Endometrium (tissue), 2 donors: ENCODE results near the gene SIGLEC1.

ENCODE experiments used
- FAIRE-seq: peaks from 2 replicates; lab custom pipeline; 2012; peaks lifted over from hg19 to GRCh38; lab: Jason Lieb, UNC
- donor health status: control.
- donor health status: control.

The SIGLEC1 gene

DNA sequence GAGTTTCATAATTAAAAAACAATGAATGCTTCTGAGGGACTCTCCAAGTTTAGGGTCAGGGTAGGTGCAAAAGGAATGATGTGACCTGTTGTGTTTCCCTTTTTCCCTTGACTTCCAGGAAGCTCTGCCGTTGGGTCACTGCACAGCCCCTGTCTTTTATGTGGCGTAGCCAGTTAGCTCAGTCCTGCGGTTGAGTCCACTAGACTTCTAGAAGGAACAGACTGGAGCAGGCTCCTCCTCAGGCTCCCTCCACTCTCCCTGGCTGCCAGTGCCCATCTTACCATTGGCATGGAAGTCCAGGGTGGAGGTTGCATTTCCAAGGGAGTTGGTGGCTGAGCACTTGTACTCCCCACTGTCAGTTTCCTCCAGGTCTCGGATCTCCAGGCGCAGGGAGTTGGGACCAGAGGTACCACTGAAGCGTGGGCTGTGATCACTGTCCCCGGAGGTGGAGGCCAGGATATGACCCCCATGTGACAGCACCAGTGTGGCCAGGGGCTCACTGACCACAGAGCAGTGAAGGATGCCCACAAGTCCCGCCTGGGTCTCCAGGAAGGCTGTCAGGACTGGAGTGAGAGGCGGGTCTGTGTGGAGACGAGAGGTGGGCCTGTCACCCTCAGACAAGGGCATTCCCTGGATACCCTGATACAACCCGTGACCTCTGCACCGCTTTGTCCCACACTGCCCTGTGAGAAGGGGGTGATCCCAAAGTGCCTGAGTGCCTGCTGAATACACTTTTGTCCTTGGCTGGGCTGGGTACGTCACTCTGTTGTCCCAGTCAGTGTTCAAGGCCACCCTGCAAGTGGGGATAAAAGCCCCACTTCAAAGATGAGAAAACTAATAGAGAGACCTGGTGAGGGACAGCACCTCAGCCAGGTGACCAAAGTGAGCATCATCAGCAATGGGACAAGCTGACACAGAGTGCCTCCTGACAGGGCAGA, 11.1 kb downstream of the SIGLEC1 start:
- no peak for FAIRE-seq

- FAIRE-seq, result no peak
Measured at GRCh38 chr20:3699037-3699436, 13.4 kb downstream of the SIGLEC1 start.

- no peak for FAIRE-seq
Measured at GRCh38 chr20:3698591-3699001, 13.8 kb downstream of the SIGLEC1 start.

DNA sequence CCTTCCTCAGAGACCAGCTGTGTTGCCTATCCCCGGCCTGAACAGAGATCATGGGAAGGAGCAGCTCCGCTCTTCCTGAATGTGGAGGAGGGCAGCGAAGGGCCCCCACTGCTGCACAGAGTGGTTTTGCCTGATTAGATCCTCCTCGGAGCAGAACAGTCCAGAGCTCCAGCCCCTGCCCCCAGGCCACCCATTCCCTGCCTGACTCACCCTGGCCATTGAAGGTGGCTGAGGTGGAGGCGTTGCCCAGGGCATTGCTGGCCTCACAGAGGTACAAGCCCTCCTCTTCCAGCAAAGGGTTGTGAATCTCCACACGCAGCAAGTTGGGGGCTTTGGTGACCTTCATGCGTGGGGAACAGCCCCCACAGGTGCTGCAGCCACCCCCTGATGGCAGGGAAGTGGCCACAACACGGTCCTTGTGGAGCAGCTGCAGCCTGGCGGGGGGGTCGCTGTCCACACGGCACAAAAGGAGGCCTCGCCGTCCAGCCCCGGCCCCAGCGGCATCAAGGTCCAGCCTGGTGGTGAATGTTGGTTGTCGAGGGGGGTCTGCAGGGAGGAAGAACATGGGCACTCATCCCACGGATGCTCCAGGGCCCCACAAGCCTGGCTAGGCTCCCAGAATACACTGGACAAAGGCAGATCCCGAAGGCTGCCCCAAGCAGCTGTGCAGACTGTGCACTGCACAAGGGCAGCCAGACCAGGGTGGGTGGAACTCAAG, 14.7 kb downstream of the SIGLEC1 start:
- FAIRE-seq, result no peak

GRCh38 chr20:3696745-3697587, 15.4 kb downstream of the SIGLEC1 start:
- no peak for FAIRE-seq

- FAIRE-seq, result no peak
Measured at GRCh38 chr20:3696200-3696599, 16.2 kb downstream of the SIGLEC1 start.

GRCh38 chr20:3694864-3695263, 17.5 kb downstream of the SIGLEC1 start:
- no peak for FAIRE-seq

- FAIRE-seq, result no peak
Measured at GRCh38 chr20:3693376-3693775, 19.0 kb downstream of the SIGLEC1 start.

GRCh38 chr20:3692706-3693294, 19.6 kb downstream of the SIGLEC1 start:
- no peak for FAIRE-seq

DNA sequence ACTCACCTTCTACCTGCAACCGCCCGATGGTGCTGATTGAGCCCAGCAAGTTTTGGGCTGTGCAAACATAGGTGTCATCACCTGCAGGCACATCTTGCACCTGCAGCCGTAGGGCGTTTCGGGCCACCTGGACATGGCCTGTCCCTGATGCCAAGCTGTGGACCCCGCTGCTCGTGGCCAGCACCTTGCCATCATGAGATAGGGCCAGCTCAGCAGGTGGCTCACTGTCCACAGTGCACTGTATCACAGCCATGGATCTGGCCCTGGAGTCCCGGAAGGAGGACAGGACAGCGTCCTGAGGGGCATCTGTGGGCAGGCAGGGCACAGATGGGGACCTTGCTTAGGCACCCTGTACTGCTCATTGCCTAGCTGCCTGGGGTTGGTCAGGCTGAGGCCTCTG, 20.5 kb downstream of the SIGLEC1 start:
- FAIRE-seq, result no peak

- no peak for FAIRE-seq
Measured at GRCh38 chr20:3691306-3691705, 21.1 kb downstream of the SIGLEC1 start.

DNA sequence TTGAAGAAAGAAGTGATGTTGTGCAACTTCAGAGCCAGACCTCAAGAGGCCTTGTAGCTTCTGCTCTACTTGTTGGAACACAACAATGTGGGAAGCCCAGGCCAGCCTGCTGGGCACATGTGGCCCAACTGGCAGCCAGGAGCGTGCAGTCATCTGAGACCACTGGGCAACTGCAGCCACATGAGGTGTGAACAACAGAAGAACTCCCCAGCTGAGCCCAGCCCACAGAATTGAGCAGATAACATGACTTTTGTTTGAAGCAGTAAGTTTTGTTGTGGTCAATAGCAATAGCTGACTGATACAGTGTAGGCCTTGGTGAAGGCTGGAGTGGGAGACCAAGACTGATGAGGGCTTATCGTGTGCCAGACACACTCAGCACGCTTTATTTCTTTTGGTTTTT, 22.0 kb downstream of the SIGLEC1 start:
- FAIRE-seq, result no peak

- FAIRE-seq, result no peak
Measured at GRCh38 chr20:3689978-3690377, 22.4 kb downstream of the SIGLEC1 start.

GRCh38 chr20:3687655-3688054, 24.7 kb downstream of the SIGLEC1 start:
- peak; percentile 29 for FAIRE-seq

DNA sequence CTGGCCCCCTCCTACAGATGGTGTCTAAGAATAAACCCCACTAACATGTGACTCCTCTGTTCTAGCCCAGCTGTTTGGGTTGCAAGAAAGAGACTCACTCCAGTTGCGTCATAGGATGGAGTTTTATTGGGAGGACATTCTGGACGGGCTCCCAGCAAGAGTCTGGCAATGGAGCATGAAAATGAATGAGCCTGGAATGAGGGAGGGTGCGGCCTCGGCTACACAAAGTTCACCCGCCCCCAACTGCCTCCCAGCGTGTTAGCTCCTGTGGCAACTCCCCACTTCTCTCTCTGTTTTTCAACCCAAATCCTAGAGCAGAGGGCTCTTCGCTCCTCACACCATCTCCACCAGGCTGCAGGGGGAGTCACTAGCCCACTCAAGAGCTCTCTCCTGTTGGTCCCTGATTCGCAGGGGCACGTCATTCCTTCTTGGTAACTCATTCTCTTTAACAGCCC, 25.5 kb downstream of the SIGLEC1 start:
- peak; percentile 95 for FAIRE-seq

DNA sequence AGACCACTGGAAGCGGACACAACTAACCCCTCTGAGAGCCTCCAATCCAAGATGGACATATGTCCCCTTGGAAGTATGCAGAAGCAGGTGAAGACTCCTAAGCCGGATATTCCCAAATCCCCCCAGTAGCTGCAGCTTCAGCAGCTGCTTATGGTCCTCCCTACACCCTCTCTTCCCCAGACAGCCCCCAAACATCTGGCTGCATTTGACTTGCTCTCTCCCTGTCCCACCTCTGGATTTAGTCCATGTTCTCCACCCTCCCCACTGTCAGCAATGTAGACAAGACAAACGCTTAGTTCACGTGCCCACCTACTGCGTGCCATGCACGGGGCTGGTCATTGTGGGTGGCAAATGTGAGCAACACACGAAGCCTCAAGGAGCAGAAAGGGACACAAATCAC, 26.0 kb downstream of the SIGLEC1 start:
- no peak for FAIRE-seq

DNA sequence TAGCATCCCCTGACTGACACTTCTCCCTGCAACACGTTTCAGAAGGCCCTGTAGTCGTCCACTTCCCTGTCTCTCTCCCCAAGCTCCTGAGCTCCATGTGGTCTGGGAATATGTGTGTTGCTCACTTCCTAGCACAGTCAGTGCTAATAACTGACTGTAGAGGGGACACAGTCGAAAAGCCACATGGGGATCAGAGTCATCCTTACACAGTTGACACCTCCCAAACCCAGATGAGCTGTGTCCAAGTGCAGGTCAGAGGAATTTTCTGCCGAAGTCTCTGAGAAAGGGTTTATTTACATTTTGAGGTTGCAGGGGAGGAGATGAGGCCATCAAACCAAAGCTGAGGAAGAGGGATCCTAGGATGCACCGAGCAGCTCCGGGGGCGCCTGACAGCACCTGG, 27.1 kb downstream of the SIGLEC1 start:
- FAIRE-seq, result no peak

GRCh38 chr20:3681931-3682781, 30.2 kb downstream of the SIGLEC1 start, which contains the start of gene ADAM33:
ADAM33 (minus strand) TSS chr20:3682010; CDS start chr20:3682004, 6 bp downstream.
- FAIRE-seq, result peak; percentile 33

DNA sequence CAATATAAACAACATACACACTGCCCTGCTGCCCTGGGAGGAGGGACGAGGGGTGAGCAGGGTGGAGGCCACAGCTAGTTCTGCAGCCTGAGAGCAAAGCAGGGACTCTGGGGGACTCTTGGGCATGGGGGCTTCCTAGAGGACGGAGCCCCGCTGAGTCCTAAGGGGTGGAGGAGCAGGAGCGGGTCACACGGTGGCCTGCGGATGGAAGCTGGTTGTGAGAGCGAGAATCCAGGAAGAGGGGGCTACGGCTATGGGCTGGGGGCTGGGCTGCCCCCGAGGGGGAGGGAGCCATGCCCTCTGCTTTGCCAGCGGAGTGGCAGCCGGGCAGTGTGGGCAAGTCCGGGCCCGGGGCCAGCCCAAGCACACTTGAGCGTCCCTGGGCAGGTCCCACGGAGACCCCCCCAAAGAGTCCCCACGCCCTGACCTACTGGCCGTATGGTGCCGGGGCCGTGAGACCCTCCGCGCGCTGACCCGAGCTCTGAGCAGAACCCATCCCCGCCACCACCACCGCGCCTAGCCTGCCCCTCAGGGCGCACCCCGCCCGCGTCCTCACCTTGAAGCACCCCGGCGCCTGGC, 31.0 kb downstream of the SIGLEC1 start:
- no peak for FAIRE-seq

DNA sequence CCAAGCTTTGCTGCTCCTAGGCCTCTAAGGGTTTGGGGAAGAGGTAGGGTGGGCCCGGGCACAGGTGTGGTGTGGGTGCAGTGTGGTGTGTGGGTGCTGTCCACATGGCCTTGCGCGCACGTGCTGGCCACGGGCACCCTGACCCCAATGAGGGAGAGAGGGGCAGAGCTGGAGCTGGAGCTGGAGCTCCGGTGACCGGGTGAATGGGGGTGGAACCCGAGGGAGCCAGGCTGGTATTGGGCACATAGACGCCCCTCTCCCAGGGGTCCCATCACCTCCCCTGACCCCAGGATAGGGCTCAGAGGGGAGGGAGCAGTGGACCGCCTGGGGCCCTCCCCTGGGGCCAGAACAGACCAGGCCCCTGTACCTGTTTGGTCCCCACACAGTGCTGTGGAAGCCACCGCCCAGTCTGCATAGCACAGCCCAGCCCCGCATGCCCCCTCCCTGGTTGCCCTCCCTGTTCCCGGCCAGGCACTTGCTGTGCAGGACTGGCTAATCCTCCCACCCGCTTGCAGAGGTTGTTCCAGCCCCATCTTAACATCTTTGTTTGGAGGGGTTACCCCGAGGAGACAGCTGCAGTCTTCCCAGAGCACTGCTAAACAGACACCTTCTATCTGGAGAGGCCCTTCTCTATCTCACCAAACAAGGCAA, 31.6 kb downstream of the SIGLEC1 start:
- no peak for FAIRE-seq
